Measurements from ENCODE around the gene ARMC8.

Gene ARMC8

GRCh38 chr3:138289701-138290100 lies 102.6 kb downstream of the ARMC8 start:
- Histone ChIP-seq H3K36me3 (ENCODE audit: control insufficient read depth in 2 of 2, insufficient read depth in 2 of 2, low read length in 2 of 2) (peaks cover 41 to 53% of the 10 kb centered on the region in 2 donors), H3K4me3 (ENCODE audit: low read length in 2 of 2) (no peak overlapping the region), H3K27ac (ENCODE audit: low read depth in 2 of 2, low read length in 2 of 2) (no peak overlapping the region), H3K4me1 (ENCODE audit: control insufficient read depth in 2 of 2, insufficient read depth in 2 of 2, low read length in 2 of 2) (no peaks in the 10 kb centered on the region), H3K27me3 (ENCODE audit: control insufficient read depth in 2 of 2, insufficient read depth in 2 of 2, low read length in 2 of 2) (no peaks in the 10 kb centered on the region), H3K9ac (ENCODE audit: low read depth in 1 of 2, low read length in 2 of 2) (no peak overlapping the region), H3K9me3 (ENCODE audit: control insufficient read depth in 2 of 2, low read length in 2 of 2) (no peaks in the 10 kb centered on the region)

GRCh38 chr3:138296639-138297038 lies 109.5 kb downstream of the ARMC8 start:
- no peaks in the 10 kb centered on the region for H3K9me3 ChIP-seq (ENCODE audit: control insufficient read depth in 2 of 2, low read length in 2 of 2)
- H3K36me3 ChIP-seq (ENCODE audit: control insufficient read depth in 2 of 2, insufficient read depth in 2 of 2, low read length in 2 of 2): peaks cover 28 to 35% of the 10 kb centered on the region in 2 donors
- no peaks in the 10 kb centered on the region for H3K27me3 ChIP-seq (ENCODE audit: control insufficient read depth in 2 of 2, insufficient read depth in 2 of 2, low read length in 2 of 2)
- no peak overlapping the region for H3K9ac ChIP-seq (ENCODE audit: low read depth in 1 of 2, low read length in 2 of 2)
- no peak overlapping the region for H3K4me3 ChIP-seq (ENCODE audit: low read length in 2 of 2)
- no peaks in the 10 kb centered on the region for H3K4me1 ChIP-seq (ENCODE audit: control insufficient read depth in 2 of 2, insufficient read depth in 2 of 2, low read length in 2 of 2)
- H3K27ac ChIP-seq (ENCODE audit: low read depth in 2 of 2, low read length in 2 of 2): no peak overlapping the region

GRCh38 chr3:138297059-138297607 lies 110.0 kb downstream of the ARMC8 start:
- H3K4me3 ChIP-seq (ENCODE audit: low read length in 2 of 2): no peak overlapping the region
- no peaks in the 10 kb centered on the region for H3K27me3 ChIP-seq (ENCODE audit: control insufficient read depth in 2 of 2, insufficient read depth in 2 of 2, low read length in 2 of 2)
- no peaks in the 10 kb centered on the region for H3K9me3 ChIP-seq (ENCODE audit: control insufficient read depth in 2 of 2, low read length in 2 of 2)
- no peak overlapping the region for H3K27ac ChIP-seq (ENCODE audit: low read depth in 2 of 2, low read length in 2 of 2)
- H3K4me1 ChIP-seq (ENCODE audit: control insufficient read depth in 2 of 2, insufficient read depth in 2 of 2, low read length in 2 of 2): no peaks in the 10 kb centered on the region
- peaks cover 27 to 32% of the 10 kb centered on the region in 2 donors for H3K36me3 ChIP-seq (ENCODE audit: control insufficient read depth in 2 of 2, insufficient read depth in 2 of 2, low read length in 2 of 2)
- no peak overlapping the region for H3K9ac ChIP-seq (ENCODE audit: low read depth in 1 of 2, low read length in 2 of 2)

DNA sequence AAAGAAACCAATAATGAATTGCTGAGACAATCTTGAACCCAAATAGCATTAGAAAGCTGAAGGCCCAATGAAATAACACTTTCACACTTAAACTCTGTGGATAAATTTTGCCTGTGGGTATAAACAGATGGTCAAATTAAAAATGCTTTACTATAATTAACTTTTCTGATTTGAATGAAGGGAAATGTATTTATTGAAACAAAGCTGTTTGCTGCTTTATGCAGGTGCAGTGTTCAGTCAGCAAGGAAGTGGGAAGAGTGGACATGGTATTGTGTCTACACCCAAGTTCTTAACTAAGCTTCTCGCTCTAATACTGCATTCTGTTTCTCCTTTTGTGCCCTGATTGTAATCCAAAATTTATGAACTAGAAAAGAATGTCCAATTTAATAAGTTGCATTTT lies 110.8 kb downstream of the ARMC8 start:
- H3K36me3 ChIP-seq (ENCODE audit: control insufficient read depth in 2 of 2, insufficient read depth in 2 of 2, low read length in 2 of 2): peaks cover 24 to 25% of the 10 kb centered on the region in 2 donors

GRCh38 chr3:138300647-138301046 lies 113.5 kb downstream of the ARMC8 start:
- Histone ChIP-seq H3K9ac (ENCODE audit: low read depth in 1 of 2, low read length in 2 of 2) (no peak overlapping the region), H3K27ac (ENCODE audit: low read depth in 2 of 2, low read length in 2 of 2) (no peak overlapping the region), H3K9me3 (ENCODE audit: control insufficient read depth in 2 of 2, low read length in 2 of 2) (no peaks in the 10 kb centered on the region), H3K27me3 (ENCODE audit: control insufficient read depth in 2 of 2, insufficient read depth in 2 of 2, low read length in 2 of 2) (no peaks in the 10 kb centered on the region), H3K4me3 (ENCODE audit: low read length in 2 of 2) (no peak overlapping the region), H3K36me3 (ENCODE audit: control insufficient read depth in 2 of 2, insufficient read depth in 2 of 2, low read length in 2 of 2) (peaks cover 11 to 19% of the 10 kb centered on the region in 2 donors), H3K4me1 (ENCODE audit: control insufficient read depth in 2 of 2, insufficient read depth in 2 of 2, low read length in 2 of 2) (no peaks in the 10 kb centered on the region)

More for the DNA sequence above, 110.8 kb downstream of the ARMC8 start:
- Histone ChIP-seq H3K9me3 (ENCODE audit: control insufficient read depth in 2 of 2, low read length in 2 of 2) (no peaks in the 10 kb centered on the region), H3K4me3 (ENCODE audit: low read length in 2 of 2) (no peak overlapping the region), H3K27me3 (ENCODE audit: control insufficient read depth in 2 of 2, insufficient read depth in 2 of 2, low read length in 2 of 2) (no peaks in the 10 kb centered on the region), H3K9ac (ENCODE audit: low read depth in 1 of 2, low read length in 2 of 2) (no peak overlapping the region), H3K27ac (ENCODE audit: low read depth in 2 of 2, low read length in 2 of 2) (no peak overlapping the region), H3K4me1 (ENCODE audit: control insufficient read depth in 2 of 2, insufficient read depth in 2 of 2, low read length in 2 of 2) (no peaks in the 10 kb centered on the region)

DNA sequence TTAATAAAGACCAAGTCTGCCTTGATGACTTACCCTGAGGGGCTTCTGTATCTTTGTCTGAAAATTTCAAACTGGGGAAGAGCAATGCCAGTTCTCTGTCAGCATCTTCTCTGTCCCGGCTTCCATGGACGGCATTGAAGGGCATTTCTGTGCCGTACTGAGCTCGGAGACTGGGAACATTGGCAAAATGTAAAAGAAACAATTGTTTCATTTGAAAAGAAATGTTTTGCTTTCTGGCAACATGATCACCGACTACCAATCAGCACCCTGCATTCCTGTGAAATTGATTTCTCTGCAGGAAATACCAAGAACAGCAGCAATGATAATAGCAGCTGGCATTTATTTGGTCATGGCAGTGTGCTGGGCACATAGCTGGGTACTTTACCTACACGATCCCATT lies 116.4 kb downstream of the ARMC8 start:
- H3K9me3 ChIP-seq (ENCODE audit: control insufficient read depth in 2 of 2, low read length in 2 of 2): peaks cover 3 to 7% of the 10 kb centered on the region in 2 donors
- no peaks in the 10 kb centered on the region for H3K27me3 ChIP-seq (ENCODE audit: control insufficient read depth in 2 of 2, insufficient read depth in 2 of 2, low read length in 2 of 2)
- no peak overlapping the region for H3K27ac ChIP-seq (ENCODE audit: low read depth in 2 of 2, low read length in 2 of 2)
- H3K4me1 ChIP-seq (ENCODE audit: control insufficient read depth in 2 of 2, insufficient read depth in 2 of 2, low read length in 2 of 2): no peaks in the 10 kb centered on the region
- H3K9ac ChIP-seq (ENCODE audit: low read depth in 1 of 2, low read length in 2 of 2): no peak overlapping the region
- no peak overlapping the region for H3K4me3 ChIP-seq (ENCODE audit: low read length in 2 of 2)
- peaks cover 3 to 5% of the 10 kb centered on the region in 2 donors for H3K36me3 ChIP-seq (ENCODE audit: control insufficient read depth in 2 of 2, insufficient read depth in 2 of 2, low read length in 2 of 2)

DNA sequence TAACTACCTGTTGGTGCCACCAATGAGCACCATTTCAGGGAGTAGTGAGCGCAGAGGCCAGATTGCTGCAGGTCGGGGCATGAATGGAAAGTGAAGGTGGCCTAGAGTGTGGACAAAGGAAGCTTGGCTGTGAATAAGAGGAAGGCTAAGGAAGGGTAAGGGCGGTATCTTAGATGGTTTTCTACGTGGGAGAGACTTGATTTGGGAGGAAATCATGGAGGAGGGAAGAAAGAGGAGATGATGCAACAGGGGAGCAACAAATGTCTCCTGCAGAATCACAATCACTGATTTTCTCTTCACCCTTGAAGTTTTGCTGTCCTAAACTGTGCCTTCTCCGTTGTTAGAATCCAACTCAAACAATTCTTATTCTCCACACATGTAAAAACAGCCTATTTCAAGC lies 120.8 kb downstream of the ARMC8 start:
- H3K36me3 ChIP-seq (ENCODE audit: control insufficient read depth in 2 of 2, insufficient read depth in 2 of 2, low read length in 2 of 2): no peaks in the 10 kb centered on the region
- H3K9ac ChIP-seq (ENCODE audit: low read depth in 1 of 2, low read length in 2 of 2): no peak overlapping the region
- H3K9me3 ChIP-seq (ENCODE audit: control insufficient read depth in 2 of 2, low read length in 2 of 2): peaks cover 3 to 10% of the 10 kb centered on the region in 2 donors
- H3K27me3 ChIP-seq (ENCODE audit: control insufficient read depth in 2 of 2, insufficient read depth in 2 of 2, low read length in 2 of 2): no peaks in the 10 kb centered on the region
- no peaks in the 10 kb centered on the region for H3K4me1 ChIP-seq (ENCODE audit: control insufficient read depth in 2 of 2, insufficient read depth in 2 of 2, low read length in 2 of 2)
- H3K27ac ChIP-seq (ENCODE audit: low read depth in 2 of 2, low read length in 2 of 2): no peak overlapping the region
- no peak overlapping the region for H3K4me3 ChIP-seq (ENCODE audit: low read length in 2 of 2)

GRCh38 chr3:138308783-138309182 lies 121.7 kb downstream of the ARMC8 start:
- Histone ChIP-seq H3K9ac (ENCODE audit: low read depth in 1 of 2, low read length in 2 of 2) (no peak overlapping the region), H3K27me3 (ENCODE audit: control insufficient read depth in 2 of 2, insufficient read depth in 2 of 2, low read length in 2 of 2) (no peaks in the 10 kb centered on the region), H3K36me3 (ENCODE audit: control insufficient read depth in 2 of 2, insufficient read depth in 2 of 2, low read length in 2 of 2) (no peaks in the 10 kb centered on the region), H3K27ac (ENCODE audit: low read depth in 2 of 2, low read length in 2 of 2) (no peak overlapping the region), H3K4me1 (ENCODE audit: control insufficient read depth in 2 of 2, insufficient read depth in 2 of 2, low read length in 2 of 2) (no peaks in the 10 kb centered on the region), H3K9me3 (ENCODE audit: control insufficient read depth in 2 of 2, low read length in 2 of 2) (peaks cover 3 to 10% of the 10 kb centered on the region in 2 donors), H3K4me3 (ENCODE audit: low read length in 2 of 2) (no peak overlapping the region)

DNA sequence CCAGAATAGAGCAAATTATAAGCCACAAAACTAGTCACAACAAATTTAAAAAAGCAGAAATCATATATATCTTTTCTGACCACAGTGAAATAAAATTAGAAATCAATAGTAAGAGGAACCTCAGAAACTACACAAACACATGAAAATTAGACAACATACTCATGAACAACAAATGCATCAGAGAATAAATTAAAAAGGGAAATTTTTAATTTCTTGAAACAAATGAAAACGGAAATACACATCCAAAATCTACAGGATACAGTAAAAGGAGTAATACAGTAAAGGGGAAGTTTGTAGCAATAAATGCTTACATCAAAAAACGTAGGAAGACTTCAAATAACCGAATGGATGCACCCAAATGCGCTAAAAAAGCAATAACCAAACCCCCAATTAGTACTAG lies 123.4 kb downstream of the ARMC8 start:
- Histone ChIP-seq H3K27me3 (ENCODE audit: control insufficient read depth in 2 of 2, insufficient read depth in 2 of 2, low read length in 2 of 2) (no peaks in the 10 kb centered on the region), H3K36me3 (ENCODE audit: control insufficient read depth in 2 of 2, insufficient read depth in 2 of 2, low read length in 2 of 2) (no peaks in the 10 kb centered on the region), H3K9me3 (ENCODE audit: control insufficient read depth in 2 of 2, low read length in 2 of 2) (peaks cover 3 to 10% of the 10 kb centered on the region in 2 donors), H3K4me3 (ENCODE audit: low read length in 2 of 2) (no peak overlapping the region), H3K4me1 (ENCODE audit: control insufficient read depth in 2 of 2, insufficient read depth in 2 of 2, low read length in 2 of 2) (no peaks in the 10 kb centered on the region), H3K27ac (ENCODE audit: low read depth in 2 of 2, low read length in 2 of 2) (no peak overlapping the region), H3K9ac (ENCODE audit: low read depth in 1 of 2, low read length in 2 of 2) (no peak overlapping the region)

- H3K36me3 ChIP-seq (ENCODE audit: control insufficient read depth in 2 of 2, insufficient read depth in 2 of 2, low read length in 2 of 2): no peaks in the 10 kb centered on the region
- H3K9me3 ChIP-seq (ENCODE audit: control insufficient read depth in 2 of 2, low read length in 2 of 2): peaks cover 0 to 3% of the 10 kb centered on the region in 2 donors
- H3K27ac ChIP-seq (ENCODE audit: low read depth in 2 of 2, low read length in 2 of 2): no peak overlapping the region
- H3K4me1 ChIP-seq (ENCODE audit: control insufficient read depth in 2 of 2, insufficient read depth in 2 of 2, low read length in 2 of 2): no peaks in the 10 kb centered on the region
- H3K9ac ChIP-seq (ENCODE audit: low read depth in 1 of 2, low read length in 2 of 2): no peak overlapping the region
- no peak overlapping the region for H3K4me3 ChIP-seq (ENCODE audit: low read length in 2 of 2)
- H3K27me3 ChIP-seq (ENCODE audit: control insufficient read depth in 2 of 2, insufficient read depth in 2 of 2, low read length in 2 of 2): no peaks in the 10 kb centered on the region
Observed at GRCh38 chr3:138314751-138315150, 127.7 kb downstream of the ARMC8 start.

DNA sequence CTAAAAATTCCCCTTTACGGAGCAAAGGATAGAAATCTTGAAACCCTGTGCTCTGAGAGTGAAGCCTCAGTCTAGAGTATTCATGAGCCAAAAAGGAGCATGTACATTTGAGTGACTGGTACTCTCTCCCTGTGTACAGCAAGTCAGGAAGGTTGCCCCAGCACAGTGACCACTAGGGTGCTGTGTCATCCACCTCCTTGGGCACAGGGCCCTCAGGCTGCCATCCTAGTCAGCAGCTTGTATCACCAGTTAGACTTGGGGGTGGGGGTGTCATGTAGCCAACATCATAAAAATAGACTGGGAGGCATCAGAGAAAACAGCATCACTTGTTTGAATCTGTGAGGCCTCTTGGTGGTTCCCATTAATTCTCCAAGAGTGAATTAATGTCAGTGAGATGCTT lies 130.6 kb downstream of the ARMC8 start:
- H3K4me3 ChIP-seq (ENCODE audit: low read length in 2 of 2): no peak overlapping the region
- no peak overlapping the region for H3K9ac ChIP-seq (ENCODE audit: low read depth in 1 of 2, low read length in 2 of 2)
- no peaks in the 10 kb centered on the region for H3K4me1 ChIP-seq (ENCODE audit: control insufficient read depth in 2 of 2, insufficient read depth in 2 of 2, low read length in 2 of 2)
- H3K9me3 ChIP-seq (ENCODE audit: control insufficient read depth in 2 of 2, low read length in 2 of 2): no peaks in the 10 kb centered on the region
- no peak overlapping the region for H3K27ac ChIP-seq (ENCODE audit: low read depth in 2 of 2, low read length in 2 of 2)
- H3K36me3 ChIP-seq (ENCODE audit: control insufficient read depth in 2 of 2, insufficient read depth in 2 of 2, low read length in 2 of 2): no peaks in the 10 kb centered on the region
- peaks cover 0 to 3% of the 10 kb centered on the region in 2 donors for H3K27me3 ChIP-seq (ENCODE audit: control insufficient read depth in 2 of 2, insufficient read depth in 2 of 2, low read length in 2 of 2)

Measured in mucosa of rectum (tissue), 2 donors.